HepG2 (cell line): ENCODE measurements around the gene RNASE12. TPM values are rescaled to one million over a fixed set of nuclear protein-coding genes. Genes with fewer than 3 reads are reported as not detected.

ENCODE experiments used
- ADNP ChIP-seq: sonication (generic); formaldehyde crosslinking; IDR thresholded peaks from 2 replicates; pipeline ENCODE4 v1.4.0; 2020; ENCODE audit warnings: missing genetic modification reagents
- AKNA ChIP-seq: sonication (generic); formaldehyde crosslinking; IDR thresholded peaks from 2 replicates; pipeline ENCODE4 v1.4.0; 2020; ENCODE audit warnings: missing genetic modification reagents, borderline replicate concordance
- ARID4A ChIP-seq: sonication (generic); formaldehyde crosslinking; IDR thresholded peaks from 2 replicates; pipeline ENCODE4 v1.5.0; 2020; ENCODE audit warnings: mild to moderate bottlenecking, missing genetic modification reagents, borderline replicate concordance
- DMAP1 ChIP-seq: IDR thresholded peaks from 2 replicates; pipeline ENCODE4 v1.6.1; 2016
- DNMT1 ChIP-seq: sonication (generic); formaldehyde crosslinking; IDR thresholded peaks from 2 replicates; pipeline ENCODE4 v1.5.1; 2020; ENCODE audit warnings: mild to moderate bottlenecking, missing genetic modification reagents
- GABPB1 ChIP-seq: IDR thresholded peaks from 2 replicates; pipeline ENCODE4 v1.6.1; 2016; ENCODE audit warnings: mild to moderate bottlenecking, missing genetic modification reagents, moderate library complexity, missing compliant biosample characterization
- HMGA1 ChIP-seq: sonication (generic); formaldehyde crosslinking; conservative IDR thresholded peaks from 2 replicates; pipeline ENCODE4 v1.4.0; 2020; ENCODE audit warnings: missing genetic modification reagents
- IKZF1 ChIP-seq: fragments of 450-650 bp; IDR thresholded peaks from 2 replicates; pipeline ENCODE4 v1.7.1; 2016
- MLLT10 ChIP-seq: sonication (generic); formaldehyde crosslinking; IDR thresholded peaks from 2 replicates; pipeline ENCODE4 v1.4.0; 2020; ENCODE audit warnings: missing genetic modification reagents
- SMAD3 ChIP-seq: sonication (generic); formaldehyde crosslinking; IDR thresholded peaks from 2 replicates; pipeline ENCODE4 v1.4.0; 2020; ENCODE audit warnings: missing genetic modification reagents
- SPEN ChIP-seq: sonication (generic); formaldehyde crosslinking; IDR thresholded peaks from 2 replicates; pipeline ENCODE4 v1.5.1; 2020; ENCODE audit warnings: low read depth, mild to moderate bottlenecking, missing genetic modification reagents
- TCF7L2 ChIP-seq: IDR thresholded peaks from 2 replicates; pipeline ENCODE4 v1.6.1; 2011; ENCODE audit warnings: mild to moderate bottlenecking, low read depth, low read length, moderate library complexity
- THAP11 ChIP-seq: IDR thresholded peaks from 2 replicates; pipeline ENCODE4 v1.6.1; 2016; ENCODE audit warnings: missing biosample characterization, missing genetic modification reagents
- ZBED4 ChIP-seq: sonication (generic); formaldehyde crosslinking; IDR thresholded peaks from 2 replicates; pipeline ENCODE4 v1.4.0; 2020; ENCODE audit warnings: missing genetic modification reagents, borderline replicate concordance
- ZFP36L1 ChIP-seq: sonication (generic); formaldehyde crosslinking; IDR thresholded peaks from 2 replicates; pipeline ENCODE4 v1.8.0; 2022; ENCODE audit warnings: mild to moderate bottlenecking, missing genetic modification reagents, moderate library complexity
- ZNF207 ChIP-seq: fragments of 450-650 bp; IDR thresholded peaks from 2 replicates; pipeline ENCODE4 v1.6.1; 2016; ENCODE audit warnings: antibody characterized with exemption, borderline replicate concordance
- ZNF678 ChIP-seq: sonication (generic); formaldehyde crosslinking; IDR thresholded peaks from 2 replicates; pipeline ENCODE4 v1.4.0; 2020; ENCODE audit warnings: mild to moderate bottlenecking, missing genetic modification reagents
- polyA plus RNA-seq, 8 experiments: library from polyadenylated mRNA; depleted of rRNA in 3 of 8; stranded (reverse) in 7 of 8; unstranded in 1 of 8; fragments of >200 nt; fragmentation: Illumina TruSeq in 4 of 8; extraction: Trizol in 4 of 8; gene quantifications; 2 replicates each; pipeline versions ENCODE4 v1.2.1 to v1.2.3, GENCODE V29; 2011 to 2016; ENCODE audit warnings: low read depth in 4 of 8, missing spikeins in 1 of 8, mixed read lengths in 1 of 8; ENCODE audit not compliant: insufficient read depth in 1 of 8
- total RNA-seq, 5 experiments: library from RNA; depleted of rRNA; stranded (reverse); fragments of >200 nt; fragmentation: Illumina TruSeq; extraction: Trizol; gene quantifications; 2 replicates each; pipeline ENCODE4 v1.2.3, GENCODE V29; 2016; ENCODE audit warnings: low read depth in 1 of 5

The RNASE12 gene
- total and polyA plus RNA-seq, 2 of the 13 experiments (the other 11 are each of a cell fraction or from before 2014, with no cell fraction given) = not detected

- TF ChIP-seq GABPB1 (CRISPR knock-in tag) (peak; percentile 68), HMGA1 (CRISPR knock-in tag) (no peak), ZBED4 (CRISPR knock-in tag) (no peak; the same call in none of the 2 replicates), SMAD3 (CRISPR knock-in tag) (peak; percentile 90), THAP11 (peak; percentile 73; the same call in 1 of the 2 replicates), DNMT1 (CRISPR knock-in tag) (no peak), ZNF678 (CRISPR knock-in tag) (peak; percentile 53; the same call in 1 of the 2 replicates), ADNP (CRISPR knock-in tag) (peak; percentile 82), AKNA (no peak), ZNF207 (no peak), IKZF1 (no peak), ZFP36L1 (CRISPR knock-in tag) (peak; percentile 93), SPEN (CRISPR knock-in tag) (peak; percentile 13; the same call in 1 of the 2 replicates), DMAP1 (CRISPR knock-in tag) (peak; percentile 66; the same call in 1 of the 2 replicates), MLLT10 (CRISPR knock-in tag) (no peak), ARID4A (peak; percentile 88), TCF7L2 (no peak)
Observed at GRCh38 chr14:20613094-20614037, 22.2 kb upstream of the RNASE12 start (continued).
